ENCODE data around the gene CHCHD3. TPM values are rescaled to one million over a fixed set of nuclear protein-coding genes. Genes with fewer than 3 reads are reported as not detected.

CHCHD3 gene
- total RNA-seq, 1 donor from 2014 or later = 71.0 TPM

DNA sequence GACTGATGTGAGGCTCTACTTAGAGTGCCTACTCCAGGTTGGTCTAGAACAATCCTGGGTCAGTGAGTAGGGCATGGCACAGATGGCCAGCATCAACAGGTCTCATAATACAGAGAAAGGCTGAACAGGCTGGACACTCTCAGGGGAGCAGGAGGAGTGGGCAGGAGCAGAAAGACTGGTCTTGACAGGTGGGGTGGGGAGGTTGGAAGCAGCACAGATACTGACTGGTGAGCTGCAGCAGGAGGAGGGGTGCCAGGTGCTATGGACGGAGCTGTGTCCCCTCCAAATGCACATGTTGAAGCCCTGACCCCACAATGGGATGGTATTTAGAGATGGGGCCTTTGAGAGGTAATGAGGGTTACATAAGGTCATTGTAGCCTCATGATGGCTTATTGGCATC, 315.2 kb downstream of the CHCHD3 start:
- Mint-ChIP-seq H3K27me3 (peaks cover 8% of the 10 kb centered on the region), H3K4me1 (ENCODE audit: unreplicated experiment) (no peaks in the 10 kb centered on the region), H3K4me3 (no peak overlapping the region), H3K36me3 (no peaks in the 10 kb centered on the region), H3K9me3 (peaks cover 12% of the 10 kb centered on the region), H3K27ac (no peak overlapping the region)
- DNase-seq (ENCODE audit: extremely low spot score, unreplicated experiment) = no peak
- TF ChIP-seq, protein P1, sequence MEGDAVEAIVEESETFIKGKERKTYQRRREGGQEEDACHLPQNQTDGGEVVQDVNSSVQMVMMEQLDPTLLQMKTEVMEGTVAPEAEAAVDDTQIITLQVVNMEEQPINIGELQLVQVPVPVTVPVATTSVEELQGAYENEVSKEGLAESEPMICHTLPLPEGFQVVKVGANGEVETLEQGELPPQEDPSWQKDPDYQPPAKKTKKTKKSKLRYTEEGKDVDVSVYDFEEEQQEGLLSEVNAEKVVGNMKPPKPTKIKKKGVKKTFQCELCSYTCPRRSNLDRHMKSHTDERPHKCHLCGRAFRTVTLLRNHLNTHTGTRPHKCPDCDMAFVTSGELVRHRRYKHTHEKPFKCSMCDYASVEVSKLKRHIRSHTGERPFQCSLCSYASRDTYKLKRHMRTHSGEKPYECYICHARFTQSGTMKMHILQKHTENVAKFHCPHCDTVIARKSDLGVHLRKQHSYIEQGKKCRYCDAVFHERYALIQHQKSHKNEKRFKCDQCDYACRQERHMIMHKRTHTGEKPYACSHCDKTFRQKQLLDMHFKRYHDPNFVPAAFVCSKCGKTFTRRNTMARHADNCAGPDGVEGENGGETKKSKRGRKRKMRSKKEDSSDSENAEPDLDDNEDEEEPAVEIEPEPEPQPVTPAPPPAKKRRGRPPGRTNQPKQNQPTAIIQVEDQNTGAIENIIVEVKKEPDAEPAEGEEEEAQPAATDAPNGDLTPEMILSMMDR (conservative IDR thresholded peaks at IDR 0.05) = no peak

DNA sequence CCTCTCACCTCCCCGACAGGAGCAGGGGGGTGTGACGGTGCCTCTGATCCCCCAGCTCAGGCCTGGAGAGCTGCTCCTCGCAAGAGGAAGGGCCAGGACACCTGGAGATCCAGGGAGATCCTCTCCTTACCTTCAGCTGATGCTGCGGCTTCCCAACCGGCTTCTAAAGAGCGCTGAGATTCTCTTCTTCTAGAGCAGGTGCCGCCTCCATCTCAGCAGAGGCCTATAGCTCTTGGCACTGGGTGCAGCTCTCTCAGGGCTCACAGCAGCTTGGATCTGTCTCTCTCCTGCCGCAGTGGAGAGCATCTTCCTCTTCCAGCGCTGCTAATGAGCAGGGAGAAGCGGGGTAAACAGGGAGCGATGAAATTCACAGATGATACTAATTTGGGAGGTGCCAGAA, 316.0 kb downstream of the CHCHD3 start:
- H3K27me3 Mint-ChIP-seq = peaks cover 8% of the 10 kb centered on the region
- TF ChIP-seq, protein P1 (conservative IDR thresholded peaks at IDR 0.05) = no peak
- H3K9me3 Mint-ChIP-seq = peaks cover 12% of the 10 kb centered on the region
- no peaks in the 10 kb centered on the region for H3K36me3 Mint-ChIP-seq
- DNase-seq (ENCODE audit: extremely low spot score, unreplicated experiment) = no peak
- H3K4me3 Mint-ChIP-seq = no peak overlapping the region
- no peaks in the 10 kb centered on the region for H3K4me1 Mint-ChIP-seq (ENCODE audit: unreplicated experiment)
- H3K27ac Mint-ChIP-seq = no peak overlapping the region

DNA sequence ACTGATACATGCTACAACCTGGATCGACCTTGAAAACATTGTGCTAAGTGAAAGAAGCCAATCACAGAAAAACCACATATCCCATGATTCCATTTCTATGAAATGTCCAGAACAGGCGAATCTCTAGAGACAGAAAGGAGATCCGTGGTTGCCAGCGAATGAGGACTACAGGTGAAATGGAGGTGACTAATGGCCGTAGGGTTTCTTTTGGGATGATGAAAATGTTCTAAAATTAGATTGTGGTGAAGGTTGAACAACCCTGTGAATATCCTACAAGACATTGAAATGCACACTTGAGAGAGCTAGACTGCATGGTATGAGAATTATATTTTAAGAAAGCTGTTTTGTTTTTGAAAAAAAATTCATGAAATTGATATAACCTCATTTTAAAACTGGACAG, 317.1 kb downstream of the CHCHD3 start:
- Mint-ChIP-seq H3K4me1 (ENCODE audit: unreplicated experiment) (no peaks in the 10 kb centered on the region), H3K4me3 (no peak overlapping the region), H3K27ac (no peak overlapping the region), H3K9me3 (peaks cover 6% of the 10 kb centered on the region), H3K36me3 (no peaks in the 10 kb centered on the region), H3K27me3 (peaks cover 8% of the 10 kb centered on the region)
- TF ChIP-seq, protein P1 (conservative IDR thresholded peaks at IDR 0.05) = no peak
- no peak for DNase-seq (ENCODE audit: extremely low spot score, unreplicated experiment)

DNA sequence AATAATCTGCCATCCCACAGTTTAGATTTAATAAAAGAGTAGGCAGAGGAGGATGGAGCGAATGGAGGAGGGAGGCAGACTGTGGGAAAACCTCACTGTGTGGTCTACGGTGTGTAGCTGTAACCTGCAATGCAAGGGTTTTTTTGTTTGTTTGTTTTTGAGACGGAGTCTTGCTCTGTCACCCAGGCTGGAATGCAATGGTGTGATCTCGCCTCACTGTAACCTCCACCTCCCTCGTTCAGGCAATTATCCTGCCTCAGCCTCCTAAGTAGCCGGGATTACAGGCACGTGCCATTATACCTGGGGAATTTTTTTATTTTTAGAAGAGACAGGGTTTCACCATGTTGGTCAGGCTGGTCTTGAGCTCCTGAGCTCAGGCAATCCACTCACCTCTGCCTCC, 321.0 kb downstream of the CHCHD3 start:
- Mint-ChIP-seq H3K27ac (no peak overlapping the region), H3K36me3 (no peaks in the 10 kb centered on the region), H3K4me3 (no peak overlapping the region), H3K4me1 (ENCODE audit: unreplicated experiment) (peaks cover 7% of the 10 kb centered on the region), H3K9me3 (no peaks in the 10 kb centered on the region), H3K27me3 (peaks cover 3% of the 10 kb centered on the region)
- no peak for DNase-seq (ENCODE audit: extremely low spot score, unreplicated experiment)
- TF ChIP-seq, protein P1 (conservative IDR thresholded peaks at IDR 0.05) = no peak

DNA sequence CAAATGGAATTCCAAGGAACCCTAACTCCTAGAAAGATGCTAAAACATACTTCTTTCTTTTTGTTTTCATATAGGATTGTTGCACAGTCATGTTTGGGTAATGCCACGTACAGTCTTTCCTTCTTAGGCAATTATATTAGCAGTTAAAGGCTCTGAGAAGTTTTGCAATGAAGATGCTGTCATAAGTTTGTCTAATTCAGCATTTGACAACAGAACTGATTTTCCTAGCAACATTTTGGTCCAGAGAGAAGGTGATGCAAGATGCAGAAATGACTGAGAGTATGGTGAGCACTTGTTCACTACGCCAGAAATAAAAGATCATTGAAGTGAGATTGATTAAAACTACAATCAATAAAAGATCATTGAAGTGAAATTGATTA, 321.7 kb downstream of the CHCHD3 start:
- peaks cover 3% of the 10 kb centered on the region for H3K27me3 Mint-ChIP-seq
- H3K36me3 Mint-ChIP-seq = no peaks in the 10 kb centered on the region
- no peak for DNase-seq (ENCODE audit: extremely low spot score, unreplicated experiment)
- H3K4me1 Mint-ChIP-seq (ENCODE audit: unreplicated experiment) = peaks cover 7% of the 10 kb centered on the region
- no peak overlapping the region for H3K27ac Mint-ChIP-seq
- no peaks in the 10 kb centered on the region for H3K9me3 Mint-ChIP-seq
- H3K4me3 Mint-ChIP-seq = no peak overlapping the region
- TF ChIP-seq, protein P1 (conservative IDR thresholded peaks at IDR 0.05) = no peak
